Upper lobe of right lung (tissue), 1 donor: ENCODE results near the gene UBE2J2. TPM values are rescaled to one million over a fixed set of nuclear protein-coding genes. Genes with fewer than 3 reads are reported as not detected.

ENCODE experiments used
- ATAC-seq: fragments of 200-7000 bp; cut with Tn5 transposase; one replicate; pipeline ENCODE4 v1.9.1; 2020; ENCODE audit warnings: mild to moderate bottlenecking, moderate library complexity
- DNase-seq: peaks from one replicate; pipeline ENCODE4 v3.0.0-alpha.2; 2020
- H3K27ac ChIP-seq: fragments of 200-600 bp; one replicate; pipeline ENCODE4 v1.8.0; 2022
- H3K27me3 ChIP-seq: fragments of 200-600 bp; one replicate; pipeline ENCODE4 v1.8.0; 2022; ENCODE audit warnings: mild to moderate bottlenecking
- H3K36me3 ChIP-seq: fragments of 200-600 bp; one replicate; pipeline ENCODE4 v1.8.0; 2022
- H3K4me1 ChIP-seq: fragments of 200-600 bp; one replicate; pipeline ENCODE4 v1.8.0; 2022
- H3K4me3 ChIP-seq: fragments of 200-600 bp; one replicate; pipeline ENCODE4 v1.8.0; 2022; ENCODE audit warnings: mild to moderate bottlenecking
- H3K9me3 ChIP-seq: fragments of 200-600 bp; one replicate; pipeline ENCODE4 v1.8.0; 2022
- intact Hi-C: fragments of 100-400 bp; cut with DNase I; formaldehyde crosslinking; loops from one replicate; pipeline ENCODE4 v1.11.0; 2022
- total RNA-seq: library from RNA; stranded (reverse); fragmentation: NEBNext Ultra II Directional; extraction: Animal tissue kit (Norgen Biotek cat#: 25700); gene quantifications from one replicate; pipeline ENCODE4 v1.2.1, GENCODE V29; 2021
- TF ChIP-seq, protein P1 (sequence below): fragments of 200-600 bp; IDR thresholded peaks from one replicate; pipeline ENCODE4 v1.8.0; 2022; ENCODE audit warnings: antibody characterized with exemption
- donor health status: DM: no; HTN: yes; CAD: no; lungs with severe emphysema.

The UBE2J2 gene
- total RNA-seq, 1 donor from 2014 or later, result 52.5 TPM

- H3K36me3 ChIP-seq, result peaks cover 58% of the 10 kb centered on the region
- no peak for ATAC-seq
- H3K4me1 ChIP-seq, result peaks cover 11% of the 10 kb centered on the region
- H3K27me3 ChIP-seq, result no peaks in the 10 kb centered on the region
- H3K27ac ChIP-seq, result no peak overlapping the region
- no peak overlapping the region for H3K4me3 ChIP-seq
- TF ChIP-seq, protein P1, sequence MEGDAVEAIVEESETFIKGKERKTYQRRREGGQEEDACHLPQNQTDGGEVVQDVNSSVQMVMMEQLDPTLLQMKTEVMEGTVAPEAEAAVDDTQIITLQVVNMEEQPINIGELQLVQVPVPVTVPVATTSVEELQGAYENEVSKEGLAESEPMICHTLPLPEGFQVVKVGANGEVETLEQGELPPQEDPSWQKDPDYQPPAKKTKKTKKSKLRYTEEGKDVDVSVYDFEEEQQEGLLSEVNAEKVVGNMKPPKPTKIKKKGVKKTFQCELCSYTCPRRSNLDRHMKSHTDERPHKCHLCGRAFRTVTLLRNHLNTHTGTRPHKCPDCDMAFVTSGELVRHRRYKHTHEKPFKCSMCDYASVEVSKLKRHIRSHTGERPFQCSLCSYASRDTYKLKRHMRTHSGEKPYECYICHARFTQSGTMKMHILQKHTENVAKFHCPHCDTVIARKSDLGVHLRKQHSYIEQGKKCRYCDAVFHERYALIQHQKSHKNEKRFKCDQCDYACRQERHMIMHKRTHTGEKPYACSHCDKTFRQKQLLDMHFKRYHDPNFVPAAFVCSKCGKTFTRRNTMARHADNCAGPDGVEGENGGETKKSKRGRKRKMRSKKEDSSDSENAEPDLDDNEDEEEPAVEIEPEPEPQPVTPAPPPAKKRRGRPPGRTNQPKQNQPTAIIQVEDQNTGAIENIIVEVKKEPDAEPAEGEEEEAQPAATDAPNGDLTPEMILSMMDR, result no peak
- H3K9me3 ChIP-seq, result no peaks in the 10 kb centered on the region
- intact Hi-C loops, result no loop called here
- no peak for DNase-seq
Measured at GRCh38 chr1:1217621-1218523, 55.8 kb downstream of the UBE2J2 start.

GRCh38 chr1:1216770-1217620 lies 56.7 kb downstream of the UBE2J2 start:
- H3K9me3 ChIP-seq, result no peaks in the 10 kb centered on the region
- peaks cover 49% of the 10 kb centered on the region for H3K36me3 ChIP-seq
- intact Hi-C loops, result no loop called here
- ATAC-seq (no peak), DNase-seq (no peak)
- TF ChIP-seq, protein P1, result no peak
- H3K4me1 ChIP-seq, result peaks cover 12% of the 10 kb centered on the region
- H3K4me3 ChIP-seq, result no peak overlapping the region
- no peaks in the 10 kb centered on the region for H3K27me3 ChIP-seq
- no peak overlapping the region for H3K27ac ChIP-seq

DNA sequence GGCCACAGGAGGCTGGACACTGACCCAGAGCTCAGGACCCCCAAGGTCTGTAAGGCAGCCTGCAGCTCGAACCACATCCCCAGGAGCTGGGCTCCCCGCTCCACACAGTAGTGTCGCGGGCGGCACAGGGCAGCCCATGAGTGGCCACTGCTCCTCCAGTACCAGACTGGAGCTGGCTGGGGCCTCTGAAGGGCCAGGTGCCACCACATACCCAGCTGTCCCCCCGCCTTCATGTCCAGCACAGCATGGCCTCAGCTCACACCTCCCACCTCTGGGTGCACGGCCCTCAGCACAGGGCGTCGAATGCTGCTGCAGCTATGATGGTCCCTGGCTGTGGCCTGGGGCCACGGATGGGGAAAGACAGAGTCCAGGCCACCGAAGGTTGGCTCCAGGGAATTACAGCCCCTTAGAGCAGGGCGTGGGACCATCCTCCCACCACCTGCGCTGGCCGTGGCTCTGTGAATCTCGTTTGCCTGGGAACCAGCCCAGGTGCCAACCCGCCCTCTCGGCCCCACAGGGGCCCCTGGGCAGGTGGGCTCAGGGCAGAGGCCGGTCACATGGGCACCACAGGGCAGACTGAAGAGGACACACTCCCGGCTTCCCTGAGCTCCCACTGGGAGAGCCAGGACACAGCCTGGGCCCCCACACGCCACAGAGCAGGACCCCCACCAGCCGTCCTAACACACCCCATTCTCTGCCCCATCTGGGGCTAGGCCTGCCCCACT lies 57.6 kb downstream of the UBE2J2 start:
- TF ChIP-seq, protein P1, result no peak
- H3K27me3 ChIP-seq, result no peaks in the 10 kb centered on the region
- H3K4me1 ChIP-seq, result peaks cover 12% of the 10 kb centered on the region
- no peak overlapping the region for H3K4me3 ChIP-seq
- peaks cover 40% of the 10 kb centered on the region for H3K36me3 ChIP-seq
- H3K27ac ChIP-seq, result no peak overlapping the region
- ATAC-seq, result no peak
- intact Hi-C loops, result no loop called here
- no peak for DNase-seq
- H3K9me3 ChIP-seq, result no peaks in the 10 kb centered on the region

- H3K4me3 ChIP-seq, result no peak overlapping the region
- peaks cover 12% of the 10 kb centered on the region for H3K4me1 ChIP-seq
- intact Hi-C loops, result no loop called here
- no peaks in the 10 kb centered on the region for H3K27me3 ChIP-seq
- H3K36me3 ChIP-seq, result peaks cover 31% of the 10 kb centered on the region
- no peak overlapping the region for H3K27ac ChIP-seq
- TF ChIP-seq, protein P1, result no peak
- no peaks in the 10 kb centered on the region for H3K9me3 ChIP-seq
- no peak for DNase-seq
- no peak for ATAC-seq
Measured at GRCh38 chr1:1215080-1215676, 58.5 kb downstream of the UBE2J2 start.
